Measurements from ENCODE around the gene DGCR8. TPM values are rescaled to one million over a fixed set of nuclear protein-coding genes. Genes with fewer than 3 reads are reported as not detected.

The DGCR8 gene
- total and polyA plus RNA-seq, 2 experiments from 2014 or later: 14.0 to 28.7 TPM

DNA sequence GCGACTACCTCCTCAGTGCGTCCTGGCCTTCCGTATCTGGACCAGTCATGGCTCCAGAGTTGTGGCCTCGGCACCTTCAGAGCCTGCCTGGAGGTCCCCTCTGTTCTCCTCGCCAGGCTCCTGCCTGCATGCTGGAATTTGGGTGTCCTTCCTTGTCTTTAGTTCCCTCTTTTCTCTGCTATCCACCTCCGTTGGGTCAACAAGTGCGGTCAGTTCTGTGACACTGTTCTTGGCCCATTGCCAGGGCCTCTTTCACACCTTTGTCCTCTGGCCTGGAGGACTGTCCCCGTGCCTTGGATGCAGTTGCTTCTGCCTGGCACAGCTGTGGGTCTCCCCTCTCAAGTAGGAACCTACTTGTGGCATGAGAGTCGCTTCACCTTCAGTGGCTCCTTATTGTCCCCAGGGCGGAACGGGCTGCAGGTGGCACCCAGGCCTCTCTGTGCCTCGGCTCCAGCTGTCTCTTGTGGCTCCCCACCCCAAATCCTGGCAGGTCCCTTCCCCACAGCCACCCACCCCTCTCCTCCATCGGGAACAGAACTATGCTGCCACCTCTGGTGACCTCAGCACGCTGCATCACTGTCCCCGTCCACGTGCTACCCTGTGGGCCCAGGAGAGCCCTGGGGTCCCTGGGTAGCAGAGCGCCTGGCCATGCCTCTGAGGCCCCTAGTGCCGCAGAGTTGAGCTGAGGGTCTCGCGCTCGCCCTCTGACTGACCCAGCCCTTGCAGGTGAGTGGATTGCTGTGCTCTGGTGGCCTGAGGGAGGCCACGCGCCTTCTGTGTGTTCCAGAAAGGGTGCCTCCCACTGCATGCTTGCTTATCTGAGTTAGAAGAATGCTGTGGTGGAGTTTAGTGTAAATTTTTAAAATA, 4.7 kb downstream of the DGCR8 start:
- no peak overlapping the region for H2AFZ ChIP-seq
- no peaks in the 10 kb centered on the region for H3K9me3 ChIP-seq (ENCODE audit: low read depth)
- no peak overlapping the region for H3K9ac ChIP-seq
- peak; percentile 27 for DNase-seq
- peaks cover 14% of the 10 kb centered on the region; the same call in 1 of the 2 replicates for H3K36me3 ChIP-seq (ENCODE audit: low read depth)
- peaks cover 9% of the 10 kb centered on the region for H4K20me1 ChIP-seq (ENCODE audit: insufficient read depth)
- H3K79me2 ChIP-seq (ENCODE audit: insufficient read depth): peaks cover 92% of the 10 kb centered on the region
- H3K9me2 ChIP-seq (ENCODE audit: insufficient read depth): no peaks in the 10 kb centered on the region
- H3F3A ChIP-seq (ENCODE audit: insufficient read depth): peaks cover 18% of the 10 kb centered on the region
- H3K4me2 ChIP-seq (ENCODE audit: unreplicated experiment): no peak overlapping the region
- H3K4me1 ChIP-seq (ENCODE audit: insufficient read depth): peaks cover 7% of the 10 kb centered on the region
- WGBS, 2 experiments (ENCODE audit: low coverage in 1 of 2, low lambda C conversion rate in 2 of 2, missing lambda C conversion rate in 2 of 2): 80 to 84% methylated on average over 21 to 23 of the region's 23 CpGs
- no peak overlapping the region for H3K27ac ChIP-seq
- no peak overlapping the region for H3K4me3 ChIP-seq
- TF ChIP-seq EZH2phosphoT487 (IDR thresholded peaks at IDR 0.05; ENCODE audit: insufficient read depth, low read depth): no peak
- no peak for TF ChIP-seq EZH2 (IDR thresholded peaks at IDR 0.05; ENCODE audit: insufficient read depth, poor library complexity, severe bottlenecking)
- in situ Hi-C loops (cut with MboI): no loop called here
- no peaks in the 10 kb centered on the region for H3K27me3 ChIP-seq (replicated peaks; ENCODE audit: insufficient read depth)

GRCh38 chr22:20085651-20086050, 5.6 kb downstream of the DGCR8 start:
- Histone ChIP-seq H3K36me3 (ENCODE audit: low read depth) (peaks cover 21% of the 10 kb centered on the region; the same call in 1 of the 2 replicates), H3K4me2 (ENCODE audit: unreplicated experiment) (no peak overlapping the region), H4K20me1 (ENCODE audit: insufficient read depth) (peaks cover 9% of the 10 kb centered on the region), H2AFZ (no peak overlapping the region), H3K79me2 (ENCODE audit: insufficient read depth) (peaks cover 91% of the 10 kb centered on the region), H3F3A (ENCODE audit: insufficient read depth) (peaks cover 21% of the 10 kb centered on the region), H3K27ac (no peak overlapping the region), H3K9ac (no peak overlapping the region), H3K27me3 (replicated peaks; ENCODE audit: insufficient read depth) (no peaks in the 10 kb centered on the region), H3K4me1 (ENCODE audit: insufficient read depth) (peaks cover 14% of the 10 kb centered on the region), H3K9me2 (ENCODE audit: insufficient read depth) (no peaks in the 10 kb centered on the region), H3K9me3 (ENCODE audit: low read depth) (no peaks in the 10 kb centered on the region), H3K4me3 (no peak overlapping the region)
- 92 to 94% methylated on average over 20 of the region's 20 CpGs for WGBS, 2 experiments (ENCODE audit: low coverage in 1 of 2, low lambda C conversion rate in 2 of 2, missing lambda C conversion rate in 2 of 2)
- DNase-seq: no peak
- in situ Hi-C loops (cut with MboI): no loop called here
- TF ChIP-seq EZH2phosphoT487 (IDR thresholded peaks at IDR 0.05; ENCODE audit: insufficient read depth, low read depth) (no peak), EZH2 (IDR thresholded peaks at IDR 0.05; ENCODE audit: insufficient read depth, poor library complexity, severe bottlenecking) (no peak)

GRCh38 chr22:20086101-20086599, 6.1 kb downstream of the DGCR8 start:
- DNase-seq: no peak
- in situ Hi-C loops (cut with MboI): no loop called here
- H3K27ac ChIP-seq: no peak overlapping the region
- H3K4me2 ChIP-seq (ENCODE audit: unreplicated experiment): no peak overlapping the region
- H3K9ac ChIP-seq: no peak overlapping the region
- no peak overlapping the region for H3K4me3 ChIP-seq
- no peaks in the 10 kb centered on the region for H3K9me2 ChIP-seq (ENCODE audit: insufficient read depth)
- peaks cover 26% of the 10 kb centered on the region; the same call in 1 of the 2 replicates for H3K36me3 ChIP-seq (ENCODE audit: low read depth)
- peaks cover 16% of the 10 kb centered on the region for H3K4me1 ChIP-seq (ENCODE audit: insufficient read depth)
- H3K27me3 ChIP-seq (replicated peaks; ENCODE audit: insufficient read depth): no peaks in the 10 kb centered on the region
- peaks cover 9% of the 10 kb centered on the region for H4K20me1 ChIP-seq (ENCODE audit: insufficient read depth)
- TF ChIP-seq EZH2 (IDR thresholded peaks at IDR 0.05; ENCODE audit: insufficient read depth, poor library complexity, severe bottlenecking) (no peak), EZH2phosphoT487 (IDR thresholded peaks at IDR 0.05; ENCODE audit: insufficient read depth, low read depth) (no peak)
- peaks cover 91% of the 10 kb centered on the region for H3K79me2 ChIP-seq (ENCODE audit: insufficient read depth)
- 89 to 93% methylated on average over 24 of the region's 24 CpGs for WGBS, 2 experiments (ENCODE audit: low coverage in 1 of 2, low lambda C conversion rate in 2 of 2, missing lambda C conversion rate in 2 of 2)
- H2AFZ ChIP-seq: no peak overlapping the region
- H3K9me3 ChIP-seq (ENCODE audit: low read depth): no peaks in the 10 kb centered on the region
- H3F3A ChIP-seq (ENCODE audit: insufficient read depth): peaks cover 17% of the 10 kb centered on the region; the same call in 1 of the 2 replicates

DNA sequence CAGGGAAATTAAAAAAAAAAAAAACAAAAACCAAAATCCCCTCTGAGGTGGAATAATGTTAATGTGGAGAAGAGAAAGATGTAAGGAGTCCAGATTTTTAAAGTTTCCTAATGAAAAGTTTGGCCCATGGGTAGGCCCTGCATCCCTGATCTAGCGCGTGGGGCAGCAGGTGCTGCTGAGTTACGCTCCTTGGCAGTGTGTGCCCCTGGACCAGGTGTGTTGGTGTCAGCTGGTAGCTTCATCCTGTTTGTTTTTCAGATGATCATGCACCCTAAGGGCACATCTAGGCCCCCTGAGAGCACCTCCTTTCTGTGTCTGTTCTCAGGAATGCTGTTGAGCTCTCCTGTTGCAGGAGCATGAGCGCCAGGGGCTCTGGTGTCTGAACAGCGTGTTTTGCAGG, 6.7 kb downstream of the DGCR8 start:
- no peaks in the 10 kb centered on the region for H3K9me2 ChIP-seq (ENCODE audit: insufficient read depth)
- H3K27ac ChIP-seq: no peak overlapping the region
- H3K9ac ChIP-seq: no peak overlapping the region
- 97 to 100% methylated on average over 5 of the region's 5 CpGs for WGBS, 2 experiments (ENCODE audit: low coverage in 1 of 2, low lambda C conversion rate in 2 of 2, missing lambda C conversion rate in 2 of 2)
- DNase-seq: no peak
- in situ Hi-C loops (cut with MboI): no loop called here
- no peak for TF ChIP-seq EZH2phosphoT487 (IDR thresholded peaks at IDR 0.05; ENCODE audit: insufficient read depth, low read depth)
- TF ChIP-seq EZH2 (IDR thresholded peaks at IDR 0.05; ENCODE audit: insufficient read depth, poor library complexity, severe bottlenecking): no peak
- no peak overlapping the region for H3K4me2 ChIP-seq (ENCODE audit: unreplicated experiment)
- H3K27me3 ChIP-seq (replicated peaks; ENCODE audit: insufficient read depth): no peaks in the 10 kb centered on the region
- no peak overlapping the region for H2AFZ ChIP-seq
- H3K4me1 ChIP-seq (ENCODE audit: insufficient read depth): peaks cover 10% of the 10 kb centered on the region
- H4K20me1 ChIP-seq (ENCODE audit: insufficient read depth): peaks cover 9% of the 10 kb centered on the region
- peaks cover 13% of the 10 kb centered on the region; the same call in 1 of the 2 replicates for H3F3A ChIP-seq (ENCODE audit: insufficient read depth)
- peaks cover 32% of the 10 kb centered on the region; the same call in 1 of the 2 replicates for H3K36me3 ChIP-seq (ENCODE audit: low read depth)
- H3K4me3 ChIP-seq: no peak overlapping the region
- peaks cover 91% of the 10 kb centered on the region for H3K79me2 ChIP-seq (ENCODE audit: insufficient read depth)
- H3K9me3 ChIP-seq (ENCODE audit: low read depth): no peaks in the 10 kb centered on the region

All from GM23248 (cell line).